Endothelial cell of umbilical vein (primary cell): ENCODE measurements around the gene ELOB.

Experiments
- EZH2 ChIP-seq: IDR thresholded peaks from 2 replicates; pipeline ENCODE4 v1.6.1; 2012; ENCODE audit warnings: borderline replicate concordance, low read depth, mild to moderate bottlenecking, moderate library complexity, low read length, inconsistent platforms; ENCODE audit not compliant: severe bottlenecking
- POLR2A ChIP-seq: IDR thresholded peaks from 2 replicates; pipeline ENCODE4 v1.6.1; 2012; ENCODE audit warnings: low read depth, mild to moderate bottlenecking, control low read depth, low read length
- POLR2AphosphoS5 ChIP-seq: IDR thresholded peaks from 2 replicates; pipeline ENCODE4 v1.6.1; 2012; ENCODE audit warnings: low read depth, mild to moderate bottlenecking, control low read depth, low read length, moderate library complexity; ENCODE audit not compliant: insufficient read depth
- TF ChIP-seq, protein P1 (sequence below), 2 donors: IDR thresholded peaks; 1 replicate in 1 of 2; 2 replicates in 1 of 2; pipeline ENCODE4 v1.5.1; 2011; ENCODE audit warnings: low read length in 2 of 2, mild to moderate bottlenecking in 2 of 2, moderate library complexity in 2 of 2, control low read depth in 1 of 2, inconsistent platforms in 1 of 2, low read depth in 1 of 2; ENCODE audit not compliant: insufficient read depth in 1 of 2; ENCODE audit errors: extremely low read depth in 1 of 2

DNA sequence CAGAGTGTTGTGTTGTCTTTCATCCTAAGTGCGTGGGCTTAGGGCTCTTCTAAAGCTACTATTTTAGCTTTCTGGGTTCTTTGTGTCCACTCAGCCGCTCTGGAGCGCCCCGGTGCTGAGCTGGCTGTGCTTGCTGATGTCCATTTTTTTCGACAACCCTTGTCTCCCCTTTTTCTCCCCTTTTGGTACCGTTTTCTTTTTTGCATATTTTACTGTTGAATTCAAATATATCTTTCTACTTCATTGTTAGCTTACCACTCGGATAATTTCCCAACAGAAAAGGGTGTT, 23.4 kb downstream of the ELOB start:
- TF ChIP-seq EZH2 (no peak), POLR2A (no peak), POLR2AphosphoS5 (no peak)
- TF ChIP-seq, protein P1, sequence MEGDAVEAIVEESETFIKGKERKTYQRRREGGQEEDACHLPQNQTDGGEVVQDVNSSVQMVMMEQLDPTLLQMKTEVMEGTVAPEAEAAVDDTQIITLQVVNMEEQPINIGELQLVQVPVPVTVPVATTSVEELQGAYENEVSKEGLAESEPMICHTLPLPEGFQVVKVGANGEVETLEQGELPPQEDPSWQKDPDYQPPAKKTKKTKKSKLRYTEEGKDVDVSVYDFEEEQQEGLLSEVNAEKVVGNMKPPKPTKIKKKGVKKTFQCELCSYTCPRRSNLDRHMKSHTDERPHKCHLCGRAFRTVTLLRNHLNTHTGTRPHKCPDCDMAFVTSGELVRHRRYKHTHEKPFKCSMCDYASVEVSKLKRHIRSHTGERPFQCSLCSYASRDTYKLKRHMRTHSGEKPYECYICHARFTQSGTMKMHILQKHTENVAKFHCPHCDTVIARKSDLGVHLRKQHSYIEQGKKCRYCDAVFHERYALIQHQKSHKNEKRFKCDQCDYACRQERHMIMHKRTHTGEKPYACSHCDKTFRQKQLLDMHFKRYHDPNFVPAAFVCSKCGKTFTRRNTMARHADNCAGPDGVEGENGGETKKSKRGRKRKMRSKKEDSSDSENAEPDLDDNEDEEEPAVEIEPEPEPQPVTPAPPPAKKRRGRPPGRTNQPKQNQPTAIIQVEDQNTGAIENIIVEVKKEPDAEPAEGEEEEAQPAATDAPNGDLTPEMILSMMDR (IDR thresholded peaks at IDR 0.05; ENCODE audit: extremely low read depth in 1 of 2, insufficient read depth in 1 of 2, low read depth in 1 of 2, low read length in 2 of 2): no peak
